SIG-M5 treated with dmso at 0.1 percent for 504 hours (cell line): Measurements from ENCODE around the gene TMEM120B.

Source experiments
- DNase-seq: peaks from one replicate; lab custom pipeline; 2025; ENCODE audit not compliant: unreplicated experiment; lab: John Stamatoyannopoulos, UW

The TMEM120B gene

DNA sequence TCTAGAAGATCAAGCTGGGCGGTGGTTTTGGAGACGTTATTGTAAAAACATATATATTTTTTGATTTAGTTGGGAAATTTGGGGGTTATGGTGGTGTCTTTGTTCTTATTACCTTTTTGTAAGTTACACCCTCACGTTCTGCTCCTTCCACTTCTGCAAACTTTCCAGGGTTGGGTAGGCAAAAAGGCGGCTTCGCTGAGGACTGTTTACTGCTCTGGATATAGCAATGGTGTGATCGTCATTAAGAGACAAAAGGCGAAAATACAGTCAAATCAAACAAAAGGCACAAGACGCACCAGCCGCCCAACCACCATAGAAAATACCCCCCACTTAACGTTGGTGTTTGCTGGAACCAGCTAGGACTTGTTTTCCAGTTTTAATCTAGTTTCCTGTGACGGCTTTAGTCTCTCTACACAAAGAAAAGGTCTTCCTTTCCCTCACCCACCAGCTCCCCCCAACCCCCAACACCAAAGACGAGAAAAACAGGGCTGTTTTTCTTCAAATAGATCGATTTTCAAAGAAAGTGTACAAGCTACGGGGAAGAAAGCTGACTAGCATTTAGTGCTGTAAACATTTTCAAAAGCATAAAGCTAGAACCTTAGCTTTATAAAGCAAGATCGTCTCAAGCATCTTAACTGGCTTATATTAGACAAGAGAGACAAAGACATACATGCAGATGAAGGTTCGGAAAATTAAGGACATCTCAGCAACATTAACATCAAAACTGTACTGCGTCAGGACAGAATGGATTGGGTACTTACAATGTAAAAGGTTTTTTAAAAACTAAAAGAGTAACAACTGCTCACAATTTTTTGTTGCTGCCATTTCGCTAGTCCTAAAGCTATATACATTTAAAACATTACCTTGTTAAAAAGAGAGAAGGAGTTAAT, 89.3 kb downstream of the TMEM120B start:
- peak; percentile 55 for DNase-seq

DNA sequence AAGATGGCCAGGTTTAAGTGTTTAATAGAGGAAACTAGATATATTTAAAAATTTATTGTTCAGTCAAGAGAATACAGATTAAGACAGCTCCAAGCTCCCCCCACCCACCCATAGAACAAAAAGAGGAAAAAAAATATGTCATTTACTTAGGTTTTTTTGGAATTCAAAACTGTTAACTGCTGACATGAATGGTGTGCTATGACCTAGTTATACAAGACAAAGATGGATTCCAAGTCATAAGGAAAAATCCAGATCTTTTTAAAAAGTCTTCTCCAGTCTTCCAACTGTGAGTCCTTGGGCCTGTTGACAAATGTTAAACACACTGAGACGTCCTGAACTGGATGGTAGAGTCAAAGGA, 89.9 kb downstream of the TMEM120B start:
- DNase-seq: peak; percentile 61

DNA sequence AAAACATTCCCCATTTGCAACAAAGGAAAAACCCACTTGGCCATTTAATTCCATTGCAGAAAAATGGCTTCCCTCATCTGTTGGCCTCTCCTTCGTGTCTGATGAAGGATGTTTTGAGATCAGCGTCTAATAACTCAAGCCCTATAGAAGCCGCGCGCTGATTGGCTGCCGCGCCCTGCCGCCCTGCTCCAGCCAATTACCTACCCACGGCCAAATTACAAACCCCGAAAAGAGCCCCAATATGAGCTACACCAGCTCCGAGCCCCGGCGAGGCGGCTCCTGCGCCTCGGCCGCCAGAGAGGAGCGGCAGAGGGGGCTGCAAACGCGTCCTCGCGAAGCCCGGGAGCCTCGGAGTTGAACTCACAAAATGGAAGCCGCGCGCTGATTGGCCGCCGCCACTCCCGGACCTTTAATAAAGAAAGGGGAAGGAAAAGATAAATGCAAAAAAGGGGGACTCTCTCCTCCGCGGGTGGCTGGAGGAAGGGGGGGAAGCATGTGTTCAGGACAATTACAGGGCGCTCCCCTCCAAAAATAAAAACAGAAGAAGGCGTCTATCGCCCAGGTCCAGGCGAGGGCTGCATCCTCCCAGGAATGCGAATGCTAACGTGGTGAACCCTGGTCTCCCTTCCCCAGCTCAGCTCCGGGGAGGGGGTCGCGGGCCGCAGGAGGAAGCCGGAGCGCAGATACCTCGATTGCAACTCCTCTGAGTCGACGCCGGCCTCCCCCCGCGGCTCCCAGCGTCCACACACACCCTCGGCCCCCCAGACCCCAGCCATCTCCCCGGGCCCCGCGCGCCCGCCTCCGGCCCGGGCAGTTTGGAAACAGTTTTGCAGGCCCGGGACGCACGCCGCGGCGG, 90.5 kb downstream of the TMEM120B start:
- DNase-seq: peak; percentile 99

DNA sequence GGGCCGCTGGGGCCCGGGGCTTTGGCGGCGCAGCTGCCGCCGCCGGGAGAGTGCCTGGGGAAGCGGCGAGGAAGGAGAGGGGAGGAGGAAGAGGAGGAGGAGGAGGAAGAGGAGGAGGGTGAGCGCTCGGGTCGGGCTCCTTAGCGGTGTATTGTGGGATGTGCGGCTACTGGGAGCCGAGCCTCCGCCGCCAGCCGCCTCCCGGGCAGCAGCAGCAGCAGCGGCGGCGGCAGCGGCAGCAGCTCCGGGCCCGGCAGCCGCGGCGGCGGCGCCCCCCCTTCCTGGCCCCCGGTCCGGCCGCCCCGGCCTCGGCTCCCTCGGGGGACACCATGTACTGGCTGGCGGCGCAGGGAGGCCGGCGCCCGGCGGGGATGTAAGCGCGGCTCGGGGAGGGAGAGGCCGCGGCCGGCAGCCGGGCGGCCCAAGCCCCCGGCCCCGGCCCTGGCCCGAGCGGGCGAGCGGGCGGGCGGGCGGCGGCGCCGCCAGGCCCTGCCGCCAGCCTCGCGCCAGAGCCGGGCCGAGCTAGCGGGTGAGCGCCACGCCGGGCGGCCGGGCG, 91.4 kb downstream of the TMEM120B start, which contains the start of gene SETD1B:
TSS of gene SETD1B (plus strand) at position 149 of the 556 bp plus-strand sequence. CDS start 729 bp downstream, outside the sequence.
- peak; percentile 83 for DNase-seq

DNA sequence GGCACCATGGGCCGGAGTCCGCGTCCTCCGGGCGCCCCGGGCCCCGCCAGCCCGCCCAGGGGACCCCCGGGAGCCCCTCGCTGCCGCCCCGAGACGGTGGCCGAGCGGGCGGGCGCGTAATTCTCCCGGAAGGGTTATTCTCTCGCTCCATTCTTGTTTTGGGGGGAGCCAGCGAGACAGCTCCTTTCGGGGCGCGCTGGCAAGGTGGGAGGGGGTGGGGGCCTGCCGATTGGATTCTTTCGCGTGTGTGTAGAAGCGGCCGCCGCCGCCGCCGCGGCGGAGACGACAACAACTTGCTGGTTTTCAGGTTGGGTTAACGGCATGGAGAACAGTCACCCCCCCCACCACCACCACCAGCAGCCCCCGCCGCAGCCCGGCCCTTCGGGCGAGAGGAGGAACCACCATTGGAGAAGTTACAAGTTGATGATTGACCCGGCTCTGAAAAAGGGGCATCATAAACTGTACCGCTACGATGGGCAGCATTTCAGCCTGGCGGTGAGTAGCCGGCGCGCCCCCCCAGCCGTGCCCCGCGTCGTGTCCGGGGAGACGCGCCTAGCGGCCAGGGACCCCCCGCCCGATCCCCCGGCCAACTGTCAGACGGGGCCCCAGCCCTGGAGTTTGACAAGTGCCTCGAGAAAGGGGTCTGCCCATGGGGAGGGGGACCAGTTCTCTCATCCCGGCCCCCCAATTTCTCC, 92.0 kb downstream of the TMEM120B start:
- peak; percentile 54 for DNase-seq

DNA sequence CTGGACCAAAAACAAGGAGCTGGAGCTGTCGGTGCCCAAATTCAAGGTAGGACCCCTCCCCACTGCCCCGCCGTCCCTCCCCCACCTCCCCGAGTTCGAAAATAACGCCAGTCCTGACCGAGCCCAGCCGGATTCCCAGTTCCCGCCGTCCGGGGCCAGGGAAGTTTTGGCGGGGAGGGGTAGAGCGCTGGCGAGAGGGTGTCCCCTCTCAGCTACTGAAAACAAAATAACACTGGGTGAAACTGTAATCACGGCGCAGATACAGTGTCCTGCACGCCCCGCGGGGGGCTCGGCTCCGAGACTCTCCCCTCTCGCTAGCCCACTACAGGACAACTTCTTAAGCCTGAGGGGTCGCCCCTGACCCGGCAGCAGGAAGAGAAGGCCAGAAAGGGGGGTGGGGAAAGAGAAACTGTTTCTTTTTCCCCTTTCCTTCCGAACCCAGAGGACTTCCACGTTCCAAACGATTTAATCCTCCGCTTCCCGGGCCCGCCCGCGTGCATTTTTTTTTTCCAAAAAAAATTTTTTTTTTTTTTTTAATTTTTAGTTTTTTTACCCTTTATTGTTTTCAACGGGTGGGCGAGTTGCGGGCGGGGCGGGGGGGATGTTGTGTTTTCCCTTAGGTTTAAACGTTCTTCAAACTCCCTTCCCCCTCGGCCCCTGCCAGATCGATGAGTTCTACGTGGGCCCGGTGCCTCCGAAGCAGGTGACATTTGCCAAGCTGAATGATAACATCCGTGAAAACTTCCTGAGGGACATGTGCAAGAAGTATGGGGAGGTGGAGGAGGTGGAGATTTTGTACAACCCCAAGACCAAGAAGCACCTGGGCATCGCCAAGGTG, 92.8 kb downstream of the TMEM120B start:
- peak; percentile 21 for DNase-seq

DNA sequence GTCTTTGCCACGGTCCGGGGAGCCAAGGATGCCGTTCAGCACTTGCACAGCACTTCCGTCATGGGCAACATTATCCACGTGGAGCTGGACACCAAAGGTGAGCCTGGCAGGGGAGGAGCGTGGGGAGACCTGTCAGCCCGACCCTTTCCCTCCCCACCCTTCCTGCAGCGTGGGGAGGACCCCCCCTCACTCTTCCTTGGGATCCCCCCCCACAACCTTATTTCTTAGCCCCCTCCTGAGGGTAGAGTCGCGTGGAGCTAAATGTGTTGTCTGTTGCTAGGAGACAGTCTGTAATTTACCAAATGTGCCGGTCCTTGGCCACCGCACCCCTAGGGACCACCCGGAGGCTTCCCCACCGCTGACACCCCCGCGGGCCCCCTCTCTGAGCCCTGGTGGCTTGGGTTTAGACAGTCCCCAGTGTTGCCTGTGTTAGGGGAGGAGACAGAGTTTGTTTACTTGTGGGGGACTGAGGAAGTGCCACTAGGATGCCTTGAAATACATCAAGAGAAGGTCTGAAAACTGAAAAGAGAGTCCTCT, 93.5 kb downstream of the TMEM120B start:
- peak; percentile 62 for DNase-seq

DNA sequence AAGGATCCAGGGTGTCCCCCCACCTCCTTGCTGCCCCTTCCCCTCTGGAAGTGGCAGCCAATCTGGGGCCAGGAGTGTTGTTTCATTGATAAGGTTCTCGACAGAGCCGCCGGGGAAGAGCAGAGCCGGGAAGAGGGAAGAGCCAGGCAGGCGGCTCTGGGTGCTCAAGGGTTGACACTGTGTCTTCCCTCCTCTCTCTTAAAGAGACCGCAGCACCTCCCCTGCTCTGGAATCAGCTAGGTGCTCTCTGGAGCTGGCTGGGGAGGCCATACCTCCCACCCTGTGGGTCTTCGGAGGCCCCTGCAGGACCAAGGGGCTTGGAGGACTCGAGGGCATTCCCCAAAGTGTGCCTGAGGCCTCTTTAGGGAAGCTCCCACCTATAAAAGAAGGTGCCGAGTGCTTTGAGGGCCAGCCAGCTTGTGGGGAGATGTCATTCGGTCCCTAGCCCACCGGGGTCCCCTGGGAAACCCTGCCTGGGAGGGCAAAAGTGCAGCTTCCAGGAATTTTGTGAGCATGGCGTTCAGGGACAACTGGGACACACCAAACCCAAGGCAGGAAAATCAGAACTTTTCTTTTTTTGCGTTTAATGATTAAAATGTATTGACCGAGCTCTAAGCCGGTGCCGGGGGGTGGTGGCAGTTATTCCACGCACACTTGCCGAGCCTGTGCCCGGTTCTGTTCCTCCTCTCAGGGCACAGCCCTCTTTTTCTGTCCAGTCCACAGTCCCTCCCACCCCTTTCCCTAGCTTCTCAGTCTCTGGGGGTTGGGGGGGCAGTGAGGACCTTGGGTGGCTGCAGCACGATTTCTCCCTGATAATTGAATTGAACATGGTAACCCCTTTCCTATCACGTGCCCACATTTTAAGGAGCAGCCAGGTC, 94.2 kb downstream of the TMEM120B start:
- peak; percentile 62 for DNase-seq

DNA sequence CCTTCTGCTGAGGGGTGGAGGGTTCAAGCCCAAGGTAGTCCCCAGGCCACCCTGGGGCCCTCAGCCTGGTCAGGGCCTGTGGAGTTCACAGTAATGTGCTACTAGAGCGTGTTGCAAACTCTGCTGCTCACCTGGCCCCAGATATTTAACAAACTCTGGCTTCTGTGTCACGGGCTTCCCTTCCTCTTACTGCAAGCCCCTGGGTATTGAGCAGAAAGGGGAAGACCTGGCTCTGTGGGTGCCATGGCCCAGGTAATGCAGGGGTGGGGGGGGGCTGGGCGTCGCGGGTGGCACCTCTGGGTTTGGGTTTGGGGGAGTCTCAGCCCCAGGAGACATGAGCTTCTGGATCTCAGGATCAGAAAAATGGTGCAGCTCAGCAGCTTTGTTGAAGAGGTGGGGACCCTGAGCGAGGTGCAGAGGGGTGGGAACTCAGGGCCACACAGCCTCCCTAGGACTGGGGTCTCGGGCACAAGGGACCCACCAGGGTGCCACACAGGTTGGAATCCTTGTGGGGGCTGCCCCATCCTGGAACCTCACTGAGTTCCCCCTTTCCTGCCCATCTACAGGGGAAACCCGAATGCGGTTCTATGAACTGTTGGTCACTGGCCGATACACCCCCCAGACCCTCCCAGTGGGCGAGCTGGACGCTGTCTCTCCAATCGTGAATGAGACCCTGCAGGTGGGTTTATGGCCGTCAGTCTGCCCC, 95.2 kb downstream of the TMEM120B start:
- DNase-seq: no peak

DNA sequence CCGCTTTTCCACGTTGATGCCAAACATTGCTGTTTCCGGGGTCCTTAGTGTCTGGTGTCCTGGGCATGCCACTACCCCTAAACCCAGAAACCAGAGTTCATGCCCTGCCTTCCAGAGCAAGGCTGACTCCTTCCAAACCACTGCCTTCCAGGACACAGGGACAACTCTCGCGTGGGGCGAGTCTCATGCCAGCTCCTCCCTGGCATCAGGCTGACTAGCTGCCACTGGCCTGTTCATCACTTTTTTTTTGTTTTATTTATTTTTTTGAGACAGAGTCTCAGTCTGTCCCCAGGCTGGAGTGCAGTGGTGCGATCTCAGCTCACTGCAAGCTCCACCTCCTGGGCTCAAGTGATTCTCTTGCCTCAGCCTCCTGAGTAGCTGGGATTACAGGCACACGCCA, 96.1 kb downstream of the TMEM120B start:
- no peak for DNase-seq

DNA sequence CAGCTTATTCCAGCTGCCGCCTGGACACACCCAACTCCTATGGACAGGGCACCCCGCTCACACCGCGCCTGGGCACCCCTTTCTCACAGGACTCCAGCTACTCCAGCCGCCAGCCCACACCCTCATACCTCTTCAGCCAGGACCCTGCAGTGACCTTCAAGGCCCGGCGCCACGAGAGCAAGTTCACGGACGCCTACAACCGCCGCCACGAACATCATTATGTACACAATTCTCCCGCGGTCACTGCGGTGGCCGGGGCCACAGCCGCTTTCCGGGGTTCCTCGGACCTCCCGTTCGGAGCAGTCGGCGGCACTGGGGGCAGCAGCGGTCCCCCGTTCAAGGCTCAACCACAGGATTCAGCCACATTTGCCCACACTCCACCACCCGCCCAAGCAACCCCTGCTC, 97.2 kb downstream of the TMEM120B start:
- DNase-seq: no peak

DNA sequence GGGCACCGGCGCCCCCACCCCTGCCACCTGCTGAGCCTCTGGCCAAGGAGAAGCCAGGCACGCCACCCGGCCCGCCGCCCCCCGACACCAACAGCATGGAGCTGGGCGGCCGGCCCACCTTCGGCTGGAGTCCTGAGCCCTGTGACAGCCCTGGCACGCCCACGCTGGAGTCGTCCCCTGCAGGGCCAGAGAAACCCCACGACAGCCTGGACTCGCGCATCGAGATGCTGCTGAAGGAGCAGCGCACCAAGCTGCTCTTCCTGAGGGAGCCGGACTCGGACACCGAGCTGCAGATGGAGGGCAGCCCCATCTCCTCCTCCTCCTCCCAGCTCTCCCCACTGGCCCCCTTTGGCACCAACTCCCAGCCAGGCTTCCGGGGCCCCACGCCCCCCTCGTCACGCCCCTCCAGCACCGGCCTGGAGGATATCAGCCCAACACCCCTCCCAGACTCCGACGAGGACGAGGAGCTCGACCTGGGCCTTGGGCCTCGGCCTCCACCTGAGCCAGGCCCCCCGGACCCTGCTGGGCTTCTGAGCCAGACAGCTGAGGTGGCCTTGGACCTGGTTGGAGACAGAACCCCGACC, 97.8 kb downstream of the TMEM120B start:
- DNase-seq: no peak

DNA sequence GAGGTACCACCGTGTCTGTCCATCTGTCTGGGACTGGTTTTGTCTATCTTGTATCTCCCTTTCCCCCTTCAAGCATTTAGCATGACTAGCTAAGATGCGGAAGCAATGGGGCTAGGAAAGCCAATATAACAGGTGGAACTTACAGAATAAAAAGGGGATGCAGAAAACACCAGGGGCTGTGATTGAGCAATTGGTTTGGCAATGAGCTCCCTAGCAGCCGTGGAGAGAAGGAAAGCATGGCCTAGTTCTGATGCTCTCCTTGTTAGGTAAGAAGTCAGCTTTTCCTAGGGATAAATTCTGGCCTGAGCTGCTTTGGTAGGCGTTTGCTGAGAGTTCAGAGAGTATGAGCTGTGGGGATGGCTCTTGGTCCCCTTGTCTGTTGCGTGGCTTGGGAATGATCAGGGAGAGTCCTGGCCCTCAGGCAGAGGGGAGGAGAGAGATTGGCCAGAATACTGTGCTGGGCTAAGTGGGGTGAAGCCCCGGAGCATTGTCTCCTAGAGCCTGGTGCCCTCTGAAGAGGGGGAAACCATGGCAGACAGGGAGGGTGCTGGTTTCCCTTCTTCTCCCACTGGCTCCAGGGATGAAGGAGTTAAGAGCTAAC, 98.4 kb downstream of the TMEM120B start:
- DNase-seq: peak; percentile 30

DNA sequence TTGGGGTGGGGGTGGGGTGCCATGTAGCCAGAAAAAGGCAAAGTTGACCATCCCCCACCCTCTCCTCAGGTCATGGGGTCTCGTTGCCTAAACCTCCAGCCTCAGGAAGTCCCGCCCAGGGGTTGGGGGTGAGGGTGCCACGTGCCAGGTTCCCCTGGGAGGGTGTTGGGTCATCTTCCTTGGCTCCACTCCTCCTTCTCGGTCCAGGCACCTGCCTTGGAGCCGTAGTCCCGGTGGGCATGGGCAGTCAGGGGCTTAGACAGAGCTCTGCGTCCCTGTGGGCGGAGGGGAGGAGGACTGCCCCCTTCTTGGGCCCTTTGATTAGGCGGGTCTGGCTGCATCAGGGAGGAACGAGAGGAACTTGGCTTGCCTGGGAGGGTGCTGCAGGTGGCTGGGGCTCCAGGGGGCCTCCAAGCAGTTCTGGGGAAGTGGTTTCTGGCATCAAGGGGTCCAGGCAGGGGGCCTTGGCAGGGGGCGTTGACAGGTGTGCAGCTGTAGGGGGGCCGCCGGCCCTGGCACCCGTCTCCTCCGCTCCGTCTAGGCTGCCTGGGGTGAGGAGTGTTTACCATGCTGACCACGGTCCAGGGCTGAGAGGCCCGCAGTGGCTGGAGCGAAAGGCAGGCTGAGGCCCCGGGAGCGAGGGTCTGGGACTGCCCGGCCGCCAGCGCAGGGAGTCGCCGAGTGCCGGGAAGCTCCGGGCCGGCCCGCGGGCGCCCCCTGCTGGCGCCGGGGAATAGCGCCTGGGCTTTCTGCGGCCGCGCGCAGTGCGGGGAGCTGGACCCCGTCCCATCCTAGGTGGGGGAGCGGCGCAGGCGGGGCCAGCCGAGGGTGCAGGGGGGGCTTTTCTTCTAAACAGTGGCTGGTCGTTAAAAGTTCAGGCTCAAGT, 99.1 kb downstream of the TMEM120B start:
- DNase-seq: peak; percentile 73

DNA sequence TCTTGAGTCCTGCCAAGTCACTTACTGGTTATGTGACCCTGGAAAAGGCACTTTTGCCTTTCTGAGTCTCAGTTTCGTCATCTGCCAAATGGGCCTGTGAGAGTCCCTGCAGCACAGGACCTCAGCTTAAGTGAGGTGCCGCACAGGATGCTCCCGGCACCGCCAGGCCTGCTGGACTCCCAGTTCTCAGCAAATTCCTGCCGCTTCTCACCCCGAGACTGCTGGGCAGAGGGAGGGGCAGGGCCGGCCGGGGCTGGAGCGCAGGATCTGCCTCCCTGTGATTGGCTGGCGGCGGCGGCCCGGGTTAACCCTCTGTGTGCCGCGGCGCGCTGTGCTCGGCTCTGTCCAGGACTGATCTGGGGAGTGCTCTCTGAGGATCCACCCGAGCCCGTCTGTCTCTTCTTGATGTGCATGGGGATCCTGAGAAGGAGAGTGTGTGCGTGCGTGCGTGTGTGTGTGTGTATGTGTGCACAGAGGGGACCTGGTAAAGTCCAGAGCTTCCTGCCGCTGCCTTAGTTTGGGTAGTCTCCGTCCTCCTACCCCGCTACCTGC, 99.8 kb downstream of the TMEM120B start:
- peak; percentile 68 for DNase-seq
